ENCODE data around the gene SELPLG.

DNA sequence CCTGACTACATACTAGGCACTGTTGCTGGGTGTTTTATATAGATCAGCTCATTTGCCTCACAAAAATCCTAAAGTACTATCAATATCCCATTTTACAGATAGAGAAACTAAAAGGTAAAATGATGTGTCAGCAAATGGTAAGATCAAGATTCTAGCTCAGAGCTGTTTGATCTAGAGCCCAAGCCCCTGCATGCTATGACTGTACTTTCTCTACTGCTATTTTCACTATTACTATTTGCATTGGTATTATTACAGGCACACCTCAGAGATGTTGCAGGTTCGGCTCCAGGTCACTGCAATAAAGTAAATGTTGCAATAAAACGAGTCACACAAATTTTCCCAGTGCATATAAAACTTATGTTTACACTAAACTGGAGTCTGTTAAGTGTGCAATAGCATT is 60.4 kb downstream of the SELPLG start:
- TF ChIP-seq POLR2A (IDR thresholded peaks at IDR 0.05; ENCODE audit: low read length) (no peak), GATA1 (IDR thresholded peaks at IDR 0.05; ENCODE audit: low read depth, low read length) (no peak)

Data from erythroblast (primary cell).